HepG2 (cell line): ENCODE measurements around the gene RPL11. TPM values are rescaled to one million over a fixed set of nuclear protein-coding genes. Genes with fewer than 3 reads are reported as not detected.

Source experiments
- GPBP1L1 ChIP-seq: sonication (generic); formaldehyde crosslinking; IDR thresholded peaks from 2 replicates; pipeline ENCODE4 v1.5.0; 2020; ENCODE audit warnings: mild to moderate bottlenecking, missing genetic modification reagents
- IKZF1 ChIP-seq: fragments of 450-650 bp; IDR thresholded peaks from 2 replicates; pipeline ENCODE4 v1.7.1; 2016
- PLRG1 ChIP-seq: fragments of 450-650 bp; conservative IDR thresholded peaks from 2 replicates; pipeline ENCODE4 v1.6.1; 2016
- RCOR2 ChIP-seq: IDR thresholded peaks from 2 replicates; pipeline ENCODE4 v1.6.1; 2016; ENCODE audit warnings: missing biosample characterization, missing genetic modification reagents
- SP4 ChIP-seq: sonication (generic); formaldehyde crosslinking; IDR thresholded peaks from 2 replicates; pipeline ENCODE4 v1.8.1; 2023; ENCODE audit warnings: mild to moderate bottlenecking, missing genetic modification reagents
- SSRP1 ChIP-seq: IDR thresholded peaks from 2 replicates; pipeline ENCODE4 v1.6.1; 2016; ENCODE audit warnings: control low read depth
- TBL1XR1 ChIP-seq: fragments of 150-350 bp; IDR thresholded peaks from 2 replicates; pipeline ENCODE4 v1.6.1; 2014; ENCODE audit warnings: borderline replicate concordance, low read length; ENCODE audit not compliant: partially characterized antibody
- ZNF101 ChIP-seq: sonication (generic); formaldehyde crosslinking; IDR thresholded peaks from 2 replicates; pipeline ENCODE4 v1.4.0; 2020; ENCODE audit warnings: mild to moderate bottlenecking, low read depth, missing genetic modification reagents, borderline replicate concordance
- ZNF256 ChIP-seq: sonication (generic); formaldehyde crosslinking; conservative IDR thresholded peaks from 2 replicates; pipeline ENCODE4 v1.4.0; 2020; ENCODE audit warnings: missing genetic modification reagents
- ZNF280D ChIP-seq: sonication (generic); formaldehyde crosslinking; IDR thresholded peaks from 2 replicates; pipeline ENCODE4 v1.5.1; 2020; ENCODE audit warnings: mild to moderate bottlenecking, missing genetic modification reagents
- ZNF546 ChIP-seq: sonication (generic); formaldehyde crosslinking; conservative IDR thresholded peaks from 2 replicates; pipeline ENCODE4 v1.8.1; 2023; ENCODE audit warnings: mild to moderate bottlenecking, missing genetic modification reagents
- ZNF549 ChIP-seq: sonication (generic); formaldehyde crosslinking; IDR thresholded peaks from 2 replicates; pipeline ENCODE4 v1.5.0; 2020; ENCODE audit warnings: missing genetic modification reagents
- ZNF761 ChIP-seq: sonication (generic); formaldehyde crosslinking; conservative IDR thresholded peaks from 2 replicates; pipeline ENCODE4 v1.4.0; 2020; ENCODE audit warnings: mild to moderate bottlenecking, missing genetic modification reagents
- ZNF776 ChIP-seq: sonication (generic); formaldehyde crosslinking; IDR thresholded peaks from 2 replicates; pipeline ENCODE4 v1.4.0; 2020; ENCODE audit warnings: mild to moderate bottlenecking, missing genetic modification reagents
- polyA plus RNA-seq, 8 experiments: library from polyadenylated mRNA; depleted of rRNA in 3 of 8; stranded (reverse) in 7 of 8; unstranded in 1 of 8; fragments of >200 nt; fragmentation: Illumina TruSeq in 4 of 8; extraction: Trizol in 4 of 8; gene quantifications; 2 replicates each; pipeline versions ENCODE4 v1.2.1 to v1.2.3, GENCODE V29; 2011 to 2016; ENCODE audit warnings: low read depth in 4 of 8, missing spikeins in 1 of 8, mixed read lengths in 1 of 8; ENCODE audit not compliant: insufficient read depth in 1 of 8
- total RNA-seq, 5 experiments: library from RNA; depleted of rRNA; stranded (reverse); fragments of >200 nt; fragmentation: Illumina TruSeq; extraction: Trizol; gene quantifications; 2 replicates each; pipeline ENCODE4 v1.2.3, GENCODE V29; 2016; ENCODE audit warnings: low read depth in 1 of 5
- TF ChIP-seq, protein P1 (sequence below): sonication (generic); formaldehyde crosslinking; IDR thresholded peaks from 2 replicates; pipeline ENCODE4 v1.4.0; 2020; ENCODE audit warnings: mild to moderate bottlenecking, low read depth, missing genetic modification reagents
- TF ChIP-seq, protein P2 (sequence below): sonication (generic); formaldehyde crosslinking; IDR thresholded peaks from 2 replicates; pipeline ENCODE4 v1.4.0; 2020; ENCODE audit warnings: missing genetic modification reagents
- TF ChIP-seq, protein P3 (sequence below): sonication (generic); formaldehyde crosslinking; IDR thresholded peaks from 2 replicates; pipeline ENCODE4 v1.8.0; 2022; ENCODE audit warnings: mild to moderate bottlenecking, missing genetic modification reagents, moderate library complexity
- TF ChIP-seq, protein P4 (sequence below): sonication (generic); formaldehyde crosslinking; IDR thresholded peaks from 2 replicates; pipeline ENCODE4 v1.4.0; 2020; ENCODE audit warnings: missing genetic modification reagents, borderline replicate concordance

RPL11 gene
- total and polyA plus RNA-seq, 2 of the 13 experiments (the other 11 are each of a cell fraction or from before 2014, with no cell fraction given): 1,682 to 2,010 TPM

DNA sequence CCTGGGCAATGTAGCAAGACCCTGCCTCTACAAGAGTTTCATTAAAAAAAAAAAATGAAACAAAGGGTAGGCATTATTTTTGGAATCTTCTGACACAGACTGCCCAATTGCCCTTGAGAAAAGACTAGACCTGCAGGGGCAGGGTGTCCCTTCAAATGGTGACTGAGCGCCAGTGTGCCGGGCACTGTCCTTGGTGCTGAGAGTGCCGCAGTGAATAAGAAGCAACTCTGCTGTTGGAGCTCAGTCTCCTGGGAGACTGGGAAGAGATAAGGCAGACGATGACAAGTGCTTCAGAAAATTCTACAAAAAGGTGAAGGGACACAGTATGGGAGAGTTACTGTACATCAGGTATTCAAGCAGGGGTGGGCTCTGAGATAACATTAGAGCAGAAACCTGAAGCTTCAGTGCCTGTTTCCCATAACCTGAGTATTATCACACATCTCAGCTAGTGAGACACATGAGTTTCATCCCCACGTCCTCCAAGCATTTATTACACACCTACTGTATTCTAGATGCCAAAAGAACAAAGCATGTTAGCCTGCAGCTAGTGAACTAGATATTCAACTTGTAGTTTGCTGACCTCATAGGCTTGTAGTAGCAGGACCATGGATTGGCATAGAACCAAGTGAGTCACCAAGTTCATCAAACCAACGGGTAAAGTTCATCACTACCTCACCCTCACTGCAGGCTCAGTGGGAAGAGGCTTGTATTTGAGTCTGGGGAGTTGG lies 18.4 kb upstream of the RPL11 start (continued):
- TF ChIP-seq ZNF549 (CRISPR knock-in tag): no peak
- no peak for TF ChIP-seq GPBP1L1 (CRISPR knock-in tag)
- no peak for TF ChIP-seq ZNF101
- no peak for TF ChIP-seq RCOR2 (CRISPR knock-in tag)
- no peak for TF ChIP-seq ZNF546 (CRISPR knock-in tag)
- TF ChIP-seq PLRG1: no peak
- TF ChIP-seq ZNF761 (CRISPR knock-in tag): no peak
- no peak for TF ChIP-seq TBL1XR1
- TF ChIP-seq ZNF280D (CRISPR knock-in tag): 0 out of 2 replicates have a peak, but pooled peaks have one; percentile 52
- TF ChIP-seq IKZF1: no peak
- TF ChIP-seq SSRP1 (CRISPR knock-in tag): no peak
- TF ChIP-seq, protein P1, sequence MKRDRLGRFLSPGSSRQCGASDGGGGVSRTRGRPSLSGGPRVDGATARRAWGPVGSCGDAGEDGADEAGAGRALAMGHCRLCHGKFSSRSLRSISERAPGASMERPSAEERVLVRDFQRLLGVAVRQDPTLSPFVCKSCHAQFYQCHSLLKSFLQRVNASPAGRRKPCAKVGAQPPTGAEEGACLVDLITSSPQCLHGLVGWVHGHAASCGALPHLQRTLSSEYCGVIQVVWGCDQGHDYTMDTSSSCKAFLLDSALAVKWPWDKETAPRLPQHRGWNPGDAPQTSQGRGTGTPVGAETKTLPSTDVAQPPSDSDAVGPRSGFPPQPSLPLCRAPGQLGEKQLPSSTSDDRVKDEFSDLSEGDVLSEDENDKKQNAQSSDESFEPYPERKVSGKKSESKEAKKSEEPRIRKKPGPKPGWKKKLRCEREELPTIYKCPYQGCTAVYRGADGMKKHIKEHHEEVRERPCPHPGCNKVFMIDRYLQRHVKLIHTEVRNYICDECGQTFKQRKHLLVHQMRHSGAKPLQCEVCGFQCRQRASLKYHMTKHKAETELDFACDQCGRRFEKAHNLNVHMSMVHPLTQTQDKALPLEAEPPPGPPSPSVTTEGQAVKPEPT (CRISPR knock-in tag): no peak
- no peak for TF ChIP-seq SP4 (CRISPR knock-in tag)
- TF ChIP-seq, protein P2, sequence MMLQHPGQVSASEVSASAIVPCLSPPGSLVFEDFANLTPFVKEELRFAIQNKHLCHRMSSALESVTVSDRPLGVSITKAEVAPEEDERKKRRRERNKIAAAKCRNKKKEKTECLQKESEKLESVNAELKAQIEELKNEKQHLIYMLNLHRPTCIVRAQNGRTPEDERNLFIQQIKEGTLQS (CRISPR knock-in tag): 0 out of 2 replicates have a peak, but pooled peaks have one; percentile 30
- TF ChIP-seq, protein P3, sequence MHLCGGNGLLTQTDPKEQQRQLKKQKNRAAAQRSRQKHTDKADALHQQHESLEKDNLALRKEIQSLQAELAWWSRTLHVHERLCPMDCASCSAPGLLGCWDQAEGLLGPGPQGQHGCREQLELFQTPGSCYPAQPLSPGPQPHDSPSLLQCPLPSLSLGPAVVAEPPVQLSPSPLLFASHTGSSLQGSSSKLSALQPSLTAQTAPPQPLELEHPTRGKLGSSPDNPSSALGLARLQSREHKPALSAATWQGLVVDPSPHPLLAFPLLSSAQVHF (CRISPR knock-in tag): no peak
- peak; percentile 68; the same call in 1 of the 2 replicates for TF ChIP-seq ZNF256 (CRISPR knock-in tag)
- no peak for TF ChIP-seq ZNF776
- TF ChIP-seq, protein P4, sequence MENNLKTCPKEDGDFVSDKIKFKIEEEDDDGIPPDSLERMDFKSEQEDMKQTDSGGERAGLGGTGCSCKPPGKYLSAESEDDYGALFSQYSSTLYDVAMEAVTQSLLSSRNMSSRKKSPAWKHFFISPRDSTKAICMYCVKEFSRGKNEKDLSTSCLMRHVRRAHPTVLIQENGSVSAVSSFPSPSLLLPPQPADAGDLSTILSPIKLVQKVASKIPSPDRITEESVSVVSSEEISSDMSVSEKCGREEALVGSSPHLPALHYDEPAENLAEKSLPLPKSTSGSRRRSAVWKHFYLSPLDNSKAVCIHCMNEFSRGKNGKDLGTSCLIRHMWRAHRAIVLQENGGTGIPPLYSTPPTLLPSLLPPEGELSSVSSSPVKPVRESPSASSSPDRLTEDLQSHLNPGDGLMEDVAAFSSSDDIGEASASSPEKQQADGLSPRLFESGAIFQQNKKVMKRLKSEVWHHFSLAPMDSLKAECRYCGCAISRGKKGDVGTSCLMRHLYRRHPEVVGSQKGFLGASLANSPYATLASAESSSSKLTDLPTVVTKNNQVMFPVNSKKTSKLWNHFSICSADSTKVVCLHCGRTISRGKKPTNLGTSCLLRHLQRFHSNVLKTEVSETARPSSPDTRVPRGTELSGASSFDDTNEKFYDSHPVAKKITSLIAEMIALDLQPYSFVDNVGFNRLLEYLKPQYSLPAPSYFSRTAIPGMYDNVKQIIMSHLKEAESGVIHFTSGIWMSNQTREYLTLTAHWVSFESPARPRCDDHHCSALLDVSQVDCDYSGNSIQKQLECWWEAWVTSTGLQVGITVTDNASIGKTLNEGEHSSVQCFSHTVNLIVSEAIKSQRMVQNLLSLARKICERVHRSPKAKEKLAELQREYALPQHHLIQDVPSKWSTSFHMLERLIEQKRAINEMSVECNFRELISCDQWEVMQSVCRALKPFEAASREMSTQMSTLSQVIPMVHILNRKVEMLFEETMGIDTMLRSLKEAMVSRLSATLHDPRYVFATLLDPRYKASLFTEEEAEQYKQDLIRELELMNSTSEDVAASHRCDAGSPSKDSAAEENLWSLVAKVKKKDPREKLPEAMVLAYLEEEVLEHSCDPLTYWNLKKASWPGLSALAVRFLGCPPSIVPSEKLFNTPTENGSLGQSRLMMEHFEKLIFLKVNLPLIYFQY (CRISPR knock-in tag): peak; percentile 65; the same call in 1 of the 2 replicates
